ENCODE measurements around the gene SLC39A3. TPM values are rescaled to one million over a fixed set of nuclear protein-coding genes. Genes with fewer than 3 reads are reported as not detected.

The SLC39A3 gene
- total and polyA plus RNA-seq, 2 experiments from 2014 or later = 36.1 to 44.3 TPM

DNA sequence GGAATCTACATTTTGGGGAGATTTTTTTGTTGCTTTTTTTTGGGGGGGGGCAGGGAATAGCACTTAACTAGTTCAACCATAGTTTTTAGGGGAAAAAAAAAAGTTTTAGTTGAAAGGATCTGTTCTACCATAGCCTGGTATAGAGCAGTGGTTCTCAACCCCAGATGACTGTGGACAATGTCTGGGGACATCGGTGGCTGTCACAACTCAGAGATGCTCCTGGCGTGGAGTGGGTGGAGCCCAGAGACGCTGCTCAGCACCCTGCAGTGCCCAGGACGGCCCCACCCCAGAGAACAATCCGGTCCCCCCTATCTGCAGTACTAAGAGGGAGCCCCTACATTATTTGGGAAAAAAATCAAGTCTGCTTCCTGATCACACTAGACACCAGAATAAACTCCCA lies 45.6 kb downstream of the SLC39A3 start:
- H3K4me1 ChIP-seq (ENCODE audit: insufficient read depth) = no peaks in the 10 kb centered on the region
- H3K79me2 ChIP-seq = no peaks in the 10 kb centered on the region
- no peaks in the 10 kb centered on the region for H3K9me2 ChIP-seq (replicated peaks; ENCODE audit: insufficient read depth)
- no peak overlapping the region for H3K4me3 ChIP-seq
- H4K20me1 ChIP-seq (ENCODE audit: insufficient read depth, poor library complexity, severe bottlenecking) = no peaks in the 10 kb centered on the region
- H2AFZ ChIP-seq = no peak overlapping the region
- no peaks in the 10 kb centered on the region for H3K9me3 ChIP-seq (ENCODE audit: low read depth)
- no peak for DNase-seq (ENCODE audit: low spot score)
- no peaks in the 10 kb centered on the region for H3K36me3 ChIP-seq (replicated peaks; ENCODE audit: insufficient read depth, low read depth)
- WGBS (ENCODE audit: low lambda C conversion rate, missing lambda C conversion rate) = 90% methylated on average over 5 of the region's 5 CpGs
- H3K4me2 ChIP-seq = no peak overlapping the region
- TF ChIP-seq EZH2phosphoT487 (IDR thresholded peaks at IDR 0.05; ENCODE audit: low read depth, severe bottlenecking, unreplicated experiment) = no peak
- no peak for TF ChIP-seq EZH2 (IDR thresholded peaks at IDR 0.05; ENCODE audit: borderline replicate concordance)
- TF ChIP-seq, protein P1, sequence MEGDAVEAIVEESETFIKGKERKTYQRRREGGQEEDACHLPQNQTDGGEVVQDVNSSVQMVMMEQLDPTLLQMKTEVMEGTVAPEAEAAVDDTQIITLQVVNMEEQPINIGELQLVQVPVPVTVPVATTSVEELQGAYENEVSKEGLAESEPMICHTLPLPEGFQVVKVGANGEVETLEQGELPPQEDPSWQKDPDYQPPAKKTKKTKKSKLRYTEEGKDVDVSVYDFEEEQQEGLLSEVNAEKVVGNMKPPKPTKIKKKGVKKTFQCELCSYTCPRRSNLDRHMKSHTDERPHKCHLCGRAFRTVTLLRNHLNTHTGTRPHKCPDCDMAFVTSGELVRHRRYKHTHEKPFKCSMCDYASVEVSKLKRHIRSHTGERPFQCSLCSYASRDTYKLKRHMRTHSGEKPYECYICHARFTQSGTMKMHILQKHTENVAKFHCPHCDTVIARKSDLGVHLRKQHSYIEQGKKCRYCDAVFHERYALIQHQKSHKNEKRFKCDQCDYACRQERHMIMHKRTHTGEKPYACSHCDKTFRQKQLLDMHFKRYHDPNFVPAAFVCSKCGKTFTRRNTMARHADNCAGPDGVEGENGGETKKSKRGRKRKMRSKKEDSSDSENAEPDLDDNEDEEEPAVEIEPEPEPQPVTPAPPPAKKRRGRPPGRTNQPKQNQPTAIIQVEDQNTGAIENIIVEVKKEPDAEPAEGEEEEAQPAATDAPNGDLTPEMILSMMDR (IDR thresholded peaks at IDR 0.05; ENCODE audit: poor library complexity) = no peak
- H3K27ac ChIP-seq = no peak overlapping the region
- H3K27me3 ChIP-seq = no peaks in the 10 kb centered on the region

DNA sequence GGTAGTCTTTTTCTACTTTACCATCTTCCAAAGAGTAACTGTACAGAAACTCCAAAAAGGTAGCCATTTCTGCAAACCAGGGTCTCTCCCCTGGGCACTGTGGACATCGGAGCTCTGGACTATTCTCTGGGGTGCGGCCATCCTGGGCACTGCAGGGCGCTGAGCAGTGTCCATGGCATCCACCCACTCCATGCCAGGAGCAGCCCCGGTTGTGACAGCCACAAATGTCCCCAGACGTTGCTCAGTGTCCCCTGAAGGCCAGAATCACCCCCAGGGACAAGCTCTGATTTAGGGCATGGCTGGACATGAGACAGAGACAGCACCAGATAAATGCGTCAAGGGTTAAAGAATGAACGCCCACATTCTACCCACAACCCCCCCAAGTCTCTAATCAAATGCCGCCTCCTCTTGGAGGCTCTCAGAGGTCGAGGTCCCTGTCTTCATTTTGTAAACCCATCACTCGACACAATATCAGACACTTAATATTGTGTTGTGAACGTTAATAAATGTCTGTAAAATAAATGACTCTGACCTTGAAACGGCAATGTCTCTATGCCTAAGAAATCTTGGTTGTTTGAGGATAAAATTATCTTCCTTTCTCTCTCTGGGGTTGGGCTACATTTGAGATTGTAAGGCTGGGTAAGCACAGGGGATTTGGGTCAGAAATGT lies 46.2 kb downstream of the SLC39A3 start:
- no peak overlapping the region for H3K4me3 ChIP-seq
- H2AFZ ChIP-seq = no peak overlapping the region
- no peak overlapping the region for H3K4me2 ChIP-seq
- H3K9me2 ChIP-seq (replicated peaks; ENCODE audit: insufficient read depth) = no peaks in the 10 kb centered on the region
- H3K36me3 ChIP-seq (replicated peaks; ENCODE audit: insufficient read depth, low read depth) = no peaks in the 10 kb centered on the region
- TF ChIP-seq EZH2phosphoT487 (IDR thresholded peaks at IDR 0.05; ENCODE audit: low read depth, severe bottlenecking, unreplicated experiment) (no peak), EZH2 (IDR thresholded peaks at IDR 0.05; ENCODE audit: borderline replicate concordance) (no peak)
- TF ChIP-seq, protein P1 (IDR thresholded peaks at IDR 0.05; ENCODE audit: poor library complexity) = no peak
- no peak for DNase-seq (ENCODE audit: low spot score)
- no peak overlapping the region for H3K27ac ChIP-seq
- H3K79me2 ChIP-seq = no peaks in the 10 kb centered on the region
- H3K9me3 ChIP-seq (ENCODE audit: low read depth) = no peaks in the 10 kb centered on the region
- no peaks in the 10 kb centered on the region for H4K20me1 ChIP-seq (ENCODE audit: insufficient read depth, poor library complexity, severe bottlenecking)
- no peaks in the 10 kb centered on the region for H3K27me3 ChIP-seq
- WGBS (ENCODE audit: low lambda C conversion rate, missing lambda C conversion rate) = 73% methylated on average over 12 of the region's 12 CpGs
- no peaks in the 10 kb centered on the region for H3K4me1 ChIP-seq (ENCODE audit: insufficient read depth)

DNA sequence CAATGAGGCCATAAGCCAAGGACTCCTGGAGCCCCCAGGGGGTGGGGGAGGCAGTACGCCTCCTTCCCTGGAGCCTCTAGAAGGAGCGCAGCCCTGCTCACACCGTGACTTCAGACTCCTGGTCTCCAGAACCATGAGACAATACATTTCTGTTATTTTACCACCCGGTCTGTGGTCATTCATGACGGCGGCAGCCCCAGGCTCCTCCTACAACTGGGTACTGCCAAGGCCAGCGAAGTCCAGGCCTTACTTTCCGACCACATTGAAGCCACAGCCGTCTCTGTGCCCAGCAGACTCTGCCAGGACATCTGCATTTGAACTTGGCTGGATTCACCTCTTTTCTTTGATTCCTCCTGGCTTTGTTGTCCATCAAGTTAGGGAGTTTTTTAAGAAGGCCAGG lies 47.9 kb downstream of the SLC39A3 start:
- Histone ChIP-seq H3K4me2 (no peak overlapping the region), H2AFZ (no peak overlapping the region), H3K9me3 (ENCODE audit: low read depth) (no peaks in the 10 kb centered on the region), H3K4me1 (ENCODE audit: insufficient read depth) (no peaks in the 10 kb centered on the region), H3K36me3 (replicated peaks; ENCODE audit: insufficient read depth, low read depth) (no peaks in the 10 kb centered on the region), H3K27ac (no peak overlapping the region), H3K79me2 (no peaks in the 10 kb centered on the region), H3K9me2 (replicated peaks; ENCODE audit: insufficient read depth) (no peaks in the 10 kb centered on the region), H4K20me1 (ENCODE audit: insufficient read depth, poor library complexity, severe bottlenecking) (no peaks in the 10 kb centered on the region), H3K4me3 (no peak overlapping the region), H3K27me3 (no peaks in the 10 kb centered on the region)
- TF ChIP-seq EZH2phosphoT487 (IDR thresholded peaks at IDR 0.05; ENCODE audit: low read depth, severe bottlenecking, unreplicated experiment) (no peak), EZH2 (IDR thresholded peaks at IDR 0.05; ENCODE audit: borderline replicate concordance) (no peak)
- TF ChIP-seq, protein P1 (IDR thresholded peaks at IDR 0.05; ENCODE audit: poor library complexity) = no peak
- no peak for DNase-seq (ENCODE audit: low spot score)
- WGBS (ENCODE audit: low lambda C conversion rate, missing lambda C conversion rate) = 90% methylated on average over 9 of the region's 9 CpGs
